NCI-H187 treated with DMSO at 0.1 percent for 48 hours (cell line): ENCODE results near the gene TMTC1.

Experiments
- DNase-seq: peaks from one replicate; lab custom pipeline; 2025; lab: John Stamatoyannopoulos, UW

Gene TMTC1

GRCh38 chr12:29537298-29537697, 246.4 kb downstream of the TMTC1 start:
- no peak for DNase-seq

GRCh38 chr12:29534935-29535334, 248.8 kb downstream of the TMTC1 start:
- no peak for DNase-seq

GRCh38 chr12:29533815-29534489, 249.8 kb downstream of the TMTC1 start:
- DNase-seq, result no peak

- no peak for DNase-seq
These were observed 252.3 kb downstream of the TMTC1 start for GRCh38 chr12:29531471-29531870.

- no peak for DNase-seq
These were observed 253.3 kb downstream of the TMTC1 start for GRCh38 chr12:29530436-29530835.

GRCh38 chr12:29528161-29528560, 255.6 kb downstream of the TMTC1 start:
- no peak for DNase-seq

DNA sequence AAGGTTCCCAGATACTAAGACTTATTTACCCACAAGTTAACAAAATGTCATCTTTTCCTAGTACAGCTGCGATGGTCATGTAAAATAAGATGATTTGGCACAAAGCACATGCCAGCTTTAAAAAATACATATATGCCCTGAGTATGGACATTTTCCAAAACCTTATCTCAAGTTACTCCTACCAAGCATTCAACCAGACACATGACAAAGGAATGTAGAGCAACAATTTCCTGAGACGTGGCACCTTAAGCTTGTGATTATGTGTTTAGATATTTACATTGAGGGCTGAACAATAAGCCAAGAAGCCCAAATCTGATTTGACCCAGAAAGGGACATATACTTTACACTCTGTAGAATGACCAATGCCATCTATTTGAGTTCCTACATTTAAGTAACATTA, 261.8 kb downstream of the TMTC1 start:
- no peak for DNase-seq

- no peak for DNase-seq
These were observed 264.1 kb downstream of the TMTC1 start for GRCh38 chr12:29519585-29520182.

GRCh38 chr12:29518407-29518806, 265.3 kb downstream of the TMTC1 start:
- DNase-seq, result no peak

GRCh38 chr12:29517264-29517663, 266.5 kb downstream of the TMTC1 start:
- DNase-seq, result no peak

DNA sequence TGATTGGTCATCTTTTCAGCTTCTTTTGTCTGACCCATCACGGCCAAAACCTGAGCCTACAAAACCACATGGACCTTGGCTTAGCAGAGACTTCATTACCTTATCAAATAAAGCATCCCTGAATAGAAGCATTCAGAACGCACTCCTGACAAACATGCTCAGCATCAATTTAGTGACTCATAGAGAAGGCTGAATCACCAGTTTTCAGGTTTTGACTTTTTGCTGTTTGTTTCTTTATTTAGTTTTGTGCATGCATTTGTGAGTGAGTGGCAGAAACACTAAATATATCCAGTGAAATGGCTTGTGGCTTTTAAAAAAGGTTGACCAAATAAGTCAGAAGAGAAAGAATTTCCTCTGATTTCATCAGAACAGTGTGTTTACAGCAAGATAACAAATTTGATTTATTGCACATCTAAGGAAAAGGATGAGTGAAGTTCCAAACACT, 267.3 kb downstream of the TMTC1 start:
- DNase-seq, result no peak

DNA sequence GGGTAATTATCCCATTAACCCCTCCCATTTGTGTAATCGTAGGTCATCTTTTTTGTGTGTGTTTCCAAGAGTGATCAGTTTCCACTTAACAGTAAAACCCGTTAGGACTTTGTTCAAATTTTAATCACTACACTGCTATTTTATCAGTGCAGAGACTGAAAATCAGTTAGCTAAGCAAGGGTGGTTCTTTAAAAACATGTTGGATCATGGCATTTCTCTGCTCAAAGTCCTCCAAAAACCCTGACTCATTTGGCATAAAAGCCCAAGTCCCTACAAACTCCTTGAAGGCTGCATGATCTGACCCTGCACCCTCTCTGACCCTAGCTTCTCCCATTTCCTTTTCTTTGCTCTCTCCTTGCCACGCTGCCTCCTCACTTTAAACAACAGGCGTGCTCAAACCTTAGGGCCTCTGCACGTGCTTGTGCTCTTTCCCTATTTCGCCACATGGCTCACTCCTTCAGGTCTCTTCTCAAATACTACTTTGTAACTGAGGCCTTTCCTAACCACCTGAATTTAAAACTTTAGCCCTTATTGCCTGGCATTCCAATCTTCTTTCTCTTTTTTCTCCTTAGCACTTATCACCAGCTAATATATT, 273.1 kb downstream of the TMTC1 start:
- no peak for DNase-seq

GRCh38 chr12:29509503-29509902, 274.2 kb downstream of the TMTC1 start:
- no peak for DNase-seq

GRCh38 chr12:29508949-29509348, 274.8 kb downstream of the TMTC1 start:
- DNase-seq, result no peak

DNA sequence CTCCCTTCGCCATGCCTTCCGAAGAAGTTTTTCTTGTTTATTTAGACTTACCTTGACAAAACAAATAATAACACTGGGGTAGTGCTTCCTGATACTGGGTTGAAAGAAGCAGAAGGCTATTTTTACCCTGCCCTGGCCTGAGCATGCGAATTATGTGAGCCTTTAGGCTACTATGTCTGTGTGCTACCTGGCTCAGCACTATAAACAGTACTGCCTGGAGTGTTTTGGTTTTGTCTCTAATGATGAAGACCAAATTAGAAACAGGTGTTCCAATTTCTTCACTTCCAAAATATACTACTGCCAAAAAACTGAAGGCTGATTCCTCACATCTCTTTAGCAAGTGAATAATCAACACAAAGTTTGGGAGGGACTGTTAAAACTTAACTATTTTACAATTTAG, 278.6 kb downstream of the TMTC1 start:
- DNase-seq, result no peak

- DNase-seq, result no peak
These were observed 280.5 kb downstream of the TMTC1 start for GRCh38 chr12:29503283-29503682.

DNA sequence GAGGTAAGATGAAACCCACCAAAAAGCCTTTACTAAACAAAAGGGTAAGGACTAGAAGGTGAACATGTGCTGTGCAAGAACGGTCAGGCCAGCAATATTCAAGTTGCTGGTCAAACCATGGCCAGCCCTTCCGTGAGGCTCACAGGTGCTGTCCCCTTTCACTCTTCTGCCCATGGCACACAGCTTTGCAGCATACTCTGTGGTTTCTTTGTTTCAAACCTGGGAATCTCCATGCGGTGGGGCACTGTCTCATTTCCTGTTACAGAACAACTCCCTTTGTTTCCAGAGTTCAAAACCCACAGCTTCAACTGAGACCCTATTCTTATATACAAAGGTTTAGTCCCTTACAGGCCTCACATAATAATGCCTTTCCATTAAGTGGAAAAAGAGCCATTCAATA, 284.5 kb downstream of the TMTC1 start:
- DNase-seq, result no peak

DNA sequence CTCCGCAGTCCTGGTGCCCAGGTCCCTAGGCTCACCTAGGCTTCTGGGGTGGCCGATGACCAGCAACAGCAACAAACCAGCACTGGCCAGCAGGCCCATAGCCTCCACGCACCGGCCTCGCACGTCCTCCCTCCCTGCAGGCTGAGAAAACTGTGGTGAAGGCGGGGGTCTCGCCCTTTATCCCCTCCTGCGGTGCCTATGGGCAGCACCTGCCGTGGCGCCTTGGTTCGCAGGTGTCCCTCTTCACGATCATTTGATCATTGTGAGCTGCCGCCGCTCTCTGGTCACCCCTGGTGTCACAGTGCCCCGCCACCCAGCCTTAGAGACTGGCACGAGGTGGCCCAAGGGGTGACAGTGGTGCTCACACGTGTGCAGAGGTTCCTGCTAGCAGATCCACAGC, 286.2 kb downstream of the TMTC1 start, which contains the start of gene OVCH1:
Gene OVCH1 (minus strand): TSS at position 99 of the 400 bp plus-strand sequence. CDS start 0 bp downstream, at position 99.
- DNase-seq, result no peak

DNA sequence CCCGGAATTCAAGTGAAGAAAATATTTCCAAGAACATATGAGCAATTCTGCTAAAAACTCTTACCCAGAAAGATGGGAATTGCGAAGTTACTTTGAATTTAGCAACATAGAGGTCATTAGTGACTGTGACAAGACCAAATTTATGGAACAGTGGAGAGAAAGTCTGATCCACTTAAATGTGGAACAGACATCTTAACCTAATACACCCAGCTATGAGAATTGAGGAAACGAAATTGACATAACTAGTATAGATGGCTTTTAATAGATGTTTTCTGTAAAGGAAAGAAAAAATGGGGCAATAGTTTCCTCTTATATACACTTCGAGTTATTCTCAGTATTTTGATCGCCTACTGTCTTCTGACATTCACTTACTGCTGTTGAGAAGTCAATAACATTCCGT, 290.9 kb downstream of the TMTC1 start:
- no peak for DNase-seq

DNA sequence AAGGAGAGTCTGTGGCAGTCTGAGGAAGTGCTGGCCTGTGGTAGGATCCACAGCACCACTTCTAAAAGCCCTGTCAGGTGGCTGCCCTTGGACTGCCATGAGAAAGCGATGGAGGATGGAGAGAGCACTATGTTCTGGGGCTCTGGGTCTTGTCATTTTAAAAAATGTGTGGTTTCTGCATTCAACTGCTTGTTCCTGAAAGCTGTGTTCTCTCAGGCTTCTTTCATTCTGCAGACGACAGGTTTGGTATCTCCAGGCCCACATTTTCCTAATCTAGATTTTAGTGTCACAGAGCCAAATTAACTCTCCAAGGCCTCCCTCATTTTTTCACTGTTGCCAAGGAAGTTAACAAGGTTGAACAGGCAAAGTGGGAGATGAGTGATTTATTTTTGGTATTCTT, 296.8 kb downstream of the TMTC1 start:
- no peak for DNase-seq

DNA sequence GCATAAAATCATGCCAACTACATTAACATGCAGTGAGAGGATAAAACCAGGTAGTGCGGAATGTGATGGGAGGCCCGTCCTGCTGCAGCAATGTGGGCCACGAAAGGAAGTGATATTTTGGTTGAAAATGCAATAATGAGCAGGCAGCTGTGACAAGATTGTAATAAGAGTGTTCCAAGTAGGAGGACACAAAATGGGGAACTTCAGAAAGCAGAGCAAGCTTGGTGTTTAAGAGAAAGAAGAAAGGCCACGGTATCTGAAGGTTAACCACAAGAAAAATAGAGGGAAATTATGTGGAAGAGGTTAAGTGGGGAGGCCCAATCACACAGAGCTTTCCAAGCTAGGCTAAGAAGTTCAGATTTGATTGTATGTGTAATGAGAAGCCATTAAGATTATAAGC, 320.5 kb downstream of the TMTC1 start:
- DNase-seq, result no peak

DNA sequence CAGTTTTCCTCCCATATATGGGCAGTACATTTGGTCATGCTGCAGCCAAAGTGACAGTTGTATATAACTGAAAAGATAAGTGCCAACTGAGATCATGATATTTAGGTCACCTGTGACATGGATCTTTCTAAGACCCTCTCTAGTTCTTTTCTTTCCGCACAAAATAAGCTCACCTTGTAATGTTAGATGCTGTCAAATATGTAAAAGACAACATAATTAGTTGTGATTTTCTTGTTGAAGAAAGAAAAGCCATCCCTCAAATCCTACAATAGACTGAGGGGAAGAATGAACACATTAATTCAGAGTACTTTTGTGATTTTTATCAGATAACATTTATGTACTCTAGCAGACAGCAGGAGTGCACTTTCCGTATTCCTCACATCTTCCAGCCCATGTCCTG, 323.7 kb downstream of the TMTC1 start:
- no peak for DNase-seq

DNA sequence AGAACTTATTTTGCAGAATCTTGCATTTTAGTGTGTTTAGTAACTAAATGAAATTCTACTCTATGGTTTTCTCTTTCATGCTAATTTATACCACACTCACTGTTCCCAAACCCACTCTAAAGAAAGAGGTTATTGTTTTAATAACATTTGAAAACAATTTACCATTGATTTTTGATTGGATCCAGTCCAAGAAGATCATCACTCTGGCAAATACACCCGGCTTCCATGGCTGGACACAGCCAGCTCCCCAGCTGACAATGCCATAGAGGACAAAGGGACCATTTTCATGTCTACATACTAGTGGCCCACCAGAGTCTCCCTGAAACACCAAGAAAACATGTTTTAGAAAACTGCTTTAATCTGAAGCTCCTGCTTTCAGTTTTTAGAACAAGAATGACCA, 328.7 kb downstream of the TMTC1 start:
- DNase-seq, result no peak

- DNase-seq, result no peak
These were observed 331.9 kb downstream of the TMTC1 start for GRCh38 chr12:29451888-29452287.
